GM21360 (cell line): ENCODE results near the gene FHL2.

ENCODE experiments used
- ATAC-seq: cut with Tn5 transposase; IDR thresholded peaks from one replicate; pipeline ENCODE4 v1.9.1; 2021; ENCODE audit warnings: mild to moderate bottlenecking, moderate library complexity; ENCODE audit not compliant: unreplicated experiment

The FHL2 gene

GRCh38 chr2:105379741-105380186 lies 19.1 kb downstream of the FHL2 start:
- no peak for ATAC-seq

- no peak for ATAC-seq
These were observed 19.9 kb downstream of the FHL2 start for GRCh38 chr2:105378921-105379383.

- no peak for ATAC-seq
These were observed 20.5 kb downstream of the FHL2 start for GRCh38 chr2:105378276-105378840.

- no peak for ATAC-seq
These were observed 21.0 kb downstream of the FHL2 start for GRCh38 chr2:105377871-105378270.

DNA sequence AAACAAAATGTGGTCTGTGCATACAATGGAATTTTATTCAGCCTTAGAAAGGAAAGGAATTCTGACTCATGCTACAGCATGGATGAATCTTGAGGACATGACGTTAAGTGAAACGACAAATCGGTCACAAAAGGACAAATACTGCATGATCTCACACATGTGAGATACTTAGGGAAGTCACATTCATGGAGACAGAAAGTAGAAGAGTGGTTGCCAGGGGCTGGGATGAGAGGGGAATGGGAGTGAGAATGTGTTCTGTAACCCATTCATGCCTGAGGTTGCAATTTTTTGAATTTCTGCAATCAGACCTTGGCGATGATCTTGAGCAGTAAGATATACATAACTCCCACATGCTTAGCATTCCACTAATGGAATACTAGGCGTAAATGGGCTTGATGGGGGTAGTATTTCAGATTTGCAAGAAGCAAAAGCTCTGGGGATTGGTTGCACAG lies 22.0 kb downstream of the FHL2 start:
- ATAC-seq: no peak

- no peak for ATAC-seq
These were observed 22.8 kb downstream of the FHL2 start for GRCh38 chr2:105376010-105376409.

GRCh38 chr2:105375001-105375561 lies 23.8 kb downstream of the FHL2 start:
- no peak for ATAC-seq

DNA sequence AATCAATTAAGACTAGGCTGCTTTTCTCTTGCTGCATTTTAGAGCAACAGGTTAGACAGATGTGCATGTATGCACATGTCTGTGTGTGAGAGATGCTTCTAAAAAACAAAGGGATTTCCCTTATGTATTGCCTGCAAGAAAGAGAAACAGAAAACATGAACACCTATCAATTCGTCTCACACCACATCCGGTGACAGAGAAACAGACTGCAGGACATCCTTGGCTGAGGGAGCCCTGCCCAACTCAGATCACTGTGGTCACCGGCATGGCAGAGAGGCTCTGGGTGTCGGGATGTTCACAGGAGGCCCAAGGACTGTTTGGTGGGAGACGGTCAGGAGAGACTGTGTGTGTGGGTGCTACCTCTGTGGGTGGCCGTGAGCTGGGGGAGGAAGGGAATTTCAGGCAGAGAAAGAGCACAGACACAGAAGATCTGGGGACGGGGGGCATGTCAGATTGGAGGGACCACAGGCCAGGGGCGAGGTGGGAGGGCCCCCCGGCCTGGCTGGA lies 24.9 kb downstream of the FHL2 start:
- peak; percentile 83 for ATAC-seq

DNA sequence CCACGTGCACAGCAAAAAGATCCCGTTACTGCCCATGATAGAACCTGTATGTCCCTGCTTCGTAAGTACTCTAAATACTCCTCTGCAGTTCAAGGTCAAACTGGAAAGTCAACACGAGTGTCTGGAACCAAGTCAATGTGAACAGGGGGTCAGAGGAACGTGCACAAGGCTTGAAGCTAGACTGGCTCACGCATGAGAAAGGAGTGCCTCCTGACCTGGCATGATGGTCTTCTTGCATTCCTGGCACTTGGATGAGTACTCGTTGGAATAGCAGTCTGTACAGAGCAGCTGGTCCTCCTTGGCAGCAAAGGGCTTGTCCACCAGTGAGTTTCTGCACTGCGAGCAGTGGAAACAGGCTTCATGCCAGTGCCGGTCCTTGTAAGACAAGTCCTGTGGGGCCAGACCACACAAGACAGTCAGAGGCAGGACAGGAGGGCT lies 25.5 kb downstream of the FHL2 start:
- no peak for ATAC-seq

DNA sequence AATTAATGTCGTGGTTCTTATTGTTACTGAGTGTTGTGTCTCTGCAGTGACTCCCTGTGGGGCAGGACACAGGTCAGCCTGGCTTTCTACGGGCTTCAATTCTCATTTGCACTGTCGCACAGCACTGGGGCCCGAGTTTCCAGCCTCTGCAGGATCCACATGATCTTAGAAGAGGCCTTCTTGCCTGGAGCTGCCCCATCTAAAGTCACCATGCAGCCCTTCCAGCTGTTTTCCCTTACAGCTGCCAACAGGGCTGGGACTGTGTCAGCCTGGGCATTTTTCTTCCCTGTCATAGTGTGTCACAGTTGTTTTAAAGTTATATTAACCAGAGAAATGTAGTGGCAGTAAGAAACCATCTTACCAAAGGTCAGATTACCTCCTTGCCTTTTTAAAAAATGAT lies 27.0 kb downstream of the FHL2 start:
- ATAC-seq: no peak

DNA sequence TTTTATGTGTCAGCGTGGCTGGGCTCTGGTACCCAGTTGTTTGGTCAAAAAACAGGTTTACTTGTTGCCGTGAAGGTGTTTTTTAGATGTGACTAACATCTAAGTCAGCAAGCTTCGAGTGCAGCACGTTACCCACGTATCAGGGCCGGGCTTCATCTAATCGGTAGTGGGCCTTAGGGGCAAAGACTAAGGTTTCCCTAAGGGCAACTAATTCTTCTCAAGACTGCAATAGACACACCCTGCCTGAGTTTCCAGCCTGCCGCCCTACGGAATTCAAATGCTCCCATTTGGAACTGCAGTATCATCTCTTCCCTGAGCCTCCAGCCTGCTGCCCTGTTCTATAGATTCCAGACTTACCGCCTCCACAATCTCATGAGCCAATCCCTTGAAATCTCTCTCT lies 27.7 kb downstream of the FHL2 start:
- no peak for ATAC-seq

DNA sequence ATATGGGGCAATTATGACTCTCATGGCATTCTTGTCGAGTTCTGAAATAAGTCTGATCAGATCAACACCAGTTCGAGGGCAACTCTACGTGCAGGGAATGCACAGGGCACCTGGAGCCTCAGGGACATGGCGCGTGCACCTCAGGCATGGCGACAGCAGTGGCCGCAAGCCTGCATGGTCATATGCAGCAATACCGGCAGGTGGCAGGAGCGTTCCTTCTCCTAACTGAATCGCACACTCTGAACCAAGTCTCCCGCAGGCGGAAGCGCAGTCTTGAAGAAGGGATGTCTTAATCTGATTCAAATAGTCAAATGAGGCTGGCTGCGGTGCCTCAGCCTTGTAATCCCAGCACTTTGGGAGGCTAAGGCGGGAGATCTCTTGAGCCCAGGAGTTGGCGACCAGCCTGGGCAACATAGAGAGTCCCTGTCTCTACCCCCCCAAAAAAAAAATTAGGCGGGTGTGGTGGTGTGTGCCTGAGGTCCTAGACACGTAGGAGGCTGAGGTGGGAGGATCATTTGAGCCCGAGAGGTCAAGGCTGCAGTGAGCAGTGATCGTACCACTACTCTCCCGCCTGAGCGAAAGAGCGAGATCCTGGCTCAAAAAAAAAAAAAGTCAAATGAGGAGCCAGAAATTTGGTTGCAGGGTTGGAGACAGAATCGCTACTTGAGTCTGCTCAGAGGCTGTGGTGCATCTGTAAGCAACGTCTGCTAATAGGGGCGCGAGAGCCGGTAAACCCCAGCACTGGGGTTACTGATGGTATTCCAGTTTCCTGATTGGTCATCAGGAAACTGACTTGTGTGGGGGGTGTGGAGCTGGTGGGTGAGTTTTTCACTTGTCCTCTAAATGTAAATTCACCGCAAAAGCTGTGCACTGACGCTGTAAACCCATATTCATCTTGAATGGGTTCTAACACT lies 28.8 kb downstream of the FHL2 start:
- ATAC-seq: peak; percentile 91

- ATAC-seq: no peak
These were observed 30.0 kb downstream of the FHL2 start for GRCh38 chr2:105368759-105369408.

GRCh38 chr2:105365206-105365605 lies 33.6 kb downstream of the FHL2 start:
- ATAC-seq: no peak

- ATAC-seq: no peak
These were observed 34.3 kb downstream of the FHL2 start for GRCh38 chr2:105364436-105365139.

DNA sequence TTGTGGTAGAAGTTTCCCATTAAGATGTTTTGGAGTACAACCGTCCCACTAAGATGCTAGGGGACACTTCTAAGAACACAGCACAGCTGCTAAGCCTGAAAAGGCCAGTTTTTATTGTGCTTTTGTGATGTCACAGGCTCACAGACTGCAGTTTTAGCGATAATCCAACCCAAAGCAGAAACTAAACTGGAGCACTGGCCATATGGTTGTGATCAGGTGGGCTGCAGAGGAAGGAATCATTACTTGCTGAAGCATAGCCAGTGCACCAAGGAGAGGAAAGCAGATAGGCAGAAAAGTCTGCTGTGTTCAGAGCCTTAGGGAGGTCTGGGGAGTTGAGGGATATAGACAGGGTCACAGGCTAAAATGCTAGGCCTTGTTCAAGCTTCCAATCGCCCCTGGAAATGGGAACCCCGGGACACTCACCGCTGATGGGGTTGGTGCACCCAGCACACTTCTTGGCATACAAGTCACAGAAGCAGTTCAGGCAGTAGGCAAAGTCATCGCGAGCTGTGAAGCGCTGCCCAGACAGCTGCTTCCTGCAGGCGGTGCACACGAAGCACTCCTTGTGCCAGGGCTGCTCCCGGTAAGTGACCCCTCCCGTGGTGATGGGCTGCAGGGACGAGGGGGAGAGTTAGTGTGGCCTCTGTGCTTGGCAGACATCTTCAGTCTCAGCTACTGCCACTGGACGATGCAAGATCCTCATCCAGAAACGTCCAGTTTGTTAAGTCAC lies 35.8 kb downstream of the FHL2 start:
- no peak for ATAC-seq

DNA sequence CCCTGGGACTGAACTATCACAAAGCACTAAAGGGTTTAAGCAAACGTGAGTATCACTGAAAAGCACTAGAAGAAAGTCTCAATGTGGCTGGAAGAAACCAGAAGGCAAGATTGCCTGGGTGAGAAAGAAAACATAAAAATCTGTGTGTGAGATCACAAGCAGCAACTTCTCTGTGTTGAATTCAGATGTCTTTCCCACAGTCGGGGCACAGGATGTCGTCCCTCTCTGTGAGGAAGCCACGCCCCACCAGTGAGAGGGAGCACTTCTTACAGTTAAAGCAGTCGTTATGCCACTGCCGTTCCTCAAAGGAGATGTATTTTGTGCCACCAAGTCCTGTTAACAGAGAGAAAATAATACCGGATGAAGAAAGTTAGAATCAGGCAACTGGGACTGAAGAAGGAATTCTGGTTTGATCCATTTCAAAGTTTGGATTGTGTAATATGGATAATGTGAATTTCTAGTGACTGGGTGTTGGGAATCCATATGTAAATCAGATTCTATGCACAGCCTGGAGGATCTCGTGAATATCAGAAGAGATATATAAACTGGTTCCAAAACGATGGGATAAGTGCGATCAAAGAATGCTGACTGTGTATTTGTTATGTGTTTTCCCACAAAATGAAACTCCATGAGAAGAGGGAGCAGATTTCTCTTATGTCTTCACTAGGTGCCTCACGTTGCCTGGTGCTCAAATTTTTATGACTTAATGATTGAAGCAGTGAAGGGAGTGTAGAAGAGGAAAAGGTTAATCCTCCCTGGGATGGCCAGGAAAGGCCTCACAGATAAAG lies 37.6 kb downstream of the FHL2 start:
- no peak for ATAC-seq

DNA sequence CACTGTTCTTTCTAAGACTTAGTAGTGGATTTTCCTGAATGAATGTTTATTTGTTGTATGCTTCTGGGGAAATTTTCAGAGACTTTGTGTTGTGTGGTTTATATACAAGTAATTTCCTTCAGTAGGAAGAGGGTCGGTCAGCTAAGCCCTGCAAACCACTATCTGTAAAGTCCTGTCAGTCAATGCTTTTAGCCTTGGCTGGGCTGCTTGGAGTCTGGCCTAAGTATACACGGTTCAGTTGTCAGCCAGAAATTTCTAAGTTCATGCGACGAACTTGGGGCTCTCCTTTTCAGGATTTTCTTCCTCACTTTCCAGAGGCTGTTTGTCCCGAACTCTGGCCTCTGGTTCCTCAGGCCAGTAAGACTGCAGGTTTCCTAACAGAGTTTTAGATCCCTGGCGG lies 40.3 kb downstream of the FHL2 start:
- no peak for ATAC-seq

GRCh38 chr2:105357122-105357521 lies 41.7 kb downstream of the FHL2 start:
- no peak for ATAC-seq
